Lower leg skin (tissue), 3 donors: ENCODE results near the gene LRBA.

Experiments used
- CTCF ChIP-seq, 3 donors: fragments of 450-650 bp; IDR thresholded peaks; one replicate each; pipeline ENCODE4 v1.5.1; 2016; ENCODE audit warnings: antibody characterized with exemption in 3 of 3, mild to moderate bottlenecking in 3 of 3, moderate library complexity in 2 of 3
- POLR2A ChIP-seq, 2 donors: fragments of 450-650 bp; IDR thresholded peaks; one replicate each; pipeline ENCODE4 v1.6.1; 2016 to 2017; ENCODE audit warnings: antibody characterized with exemption in 2 of 2, mild to moderate bottlenecking in 1 of 2, moderate library complexity in 1 of 2

- no peak for TF ChIP-seq POLR2A (IDR thresholded peaks at IDR 0.05)
- no peak for TF ChIP-seq CTCF (IDR thresholded peaks at IDR 0.05)
Observed at GRCh38 chr4:150237110-150237872, 777.8 kb downstream of the LRBA start.
